Activated T-helper 1 cell treated with anti-CD3 and anti-CD28 coated beads, Interleukin-12 subunit alpha, Interleukin-12 subunit beta, Interleukin-2, Interleukin-4 antibody, amounts not matched to agents 30 ng/mL and 10 ng/mL and 1 ng/mL, durations not matched to agents 14 hours and 24 hours and 36 hours (primary cell): ENCODE data around the gene ZNHIT1. TPM values are rescaled to one million over a fixed set of nuclear protein-coding genes. Genes with fewer than 3 reads are reported as not detected.

Experiments
- DNase-seq: peaks from one replicate; pipeline ENCODE4 v3.0.0; 2021; ENCODE audit warnings: low spot score
- H3K27ac Mint-ChIP-seq: one replicate; pipeline ENCODE4 v1.8.0; 2021; ENCODE audit warnings: mild to moderate bottlenecking, mixed read lengths
- H3K27me3 Mint-ChIP-seq: one replicate; pipeline ENCODE4 v1.8.0; 2022; ENCODE audit warnings: mild to moderate bottlenecking, moderate library complexity, mixed read lengths; ENCODE audit not compliant: insufficient read depth
- H3K36me3 Mint-ChIP-seq: one replicate; pipeline ENCODE4 v1.8.0; 2021; ENCODE audit warnings: low read depth, mixed read lengths
- H3K4me1 Mint-ChIP-seq: one replicate; pipeline ENCODE4 v1.8.0; 2021; ENCODE audit warnings: low read depth, mixed read lengths
- H3K4me3 Mint-ChIP-seq: one replicate; pipeline ENCODE4 v1.8.0; 2021; ENCODE audit warnings: mild to moderate bottlenecking, moderate library complexity, mixed read lengths
- H3K9me3 Mint-ChIP-seq: one replicate; pipeline ENCODE4 v1.8.0; 2021; ENCODE audit warnings: mixed read lengths
- intact Hi-C: fragments of 100-400 bp; cut with micrococcal nuclease; formaldehyde crosslinking; loops from one replicate; pipeline ENCODE4 v1.15.1; 2024
- total RNA-seq: library from RNA; stranded (reverse); gene quantifications from 2 replicates; pipeline ENCODE4 v1.2.3, GENCODE V29; 2022

Gene ZNHIT1
- total RNA-seq, 1 donor from 2014 or later = 49.7 TPM

- Mint-ChIP-seq H3K27ac (no peak overlapping the region), H3K4me1 (no peaks in the 10 kb centered on the region), H3K27me3 (peaks cover 2% of the 10 kb centered on the region)
Observed at GRCh38 chr7:101265622-101266516, 47.9 kb downstream of the ZNHIT1 start.

DNA sequence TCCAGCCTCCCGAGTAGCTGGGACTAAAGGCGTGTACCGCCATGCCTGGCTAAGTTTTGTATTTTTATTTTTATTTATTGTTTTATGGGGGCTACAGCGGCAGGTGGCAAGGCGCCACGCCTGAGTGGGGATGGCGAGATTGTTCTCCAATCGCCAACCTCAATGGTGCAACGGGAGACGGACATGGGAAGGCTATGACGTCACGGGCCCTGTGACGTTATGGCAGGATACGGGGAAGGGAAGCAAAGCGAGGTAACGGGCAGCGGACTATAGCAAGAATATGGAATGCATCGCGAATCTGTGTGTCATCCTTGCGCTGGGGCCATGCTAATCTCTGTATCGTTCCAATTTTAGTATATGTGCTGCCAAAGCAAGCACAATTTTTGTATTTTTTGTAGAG lies 51.7 kb downstream of the ZNHIT1 start:
- DNase-seq = no peak
- Mint-ChIP-seq H3K9me3 (no peaks in the 10 kb centered on the region), H3K27me3 (no peaks in the 10 kb centered on the region), H3K27ac (no peak overlapping the region), H3K36me3 (no peaks in the 10 kb centered on the region), H3K4me3 (no peak overlapping the region), H3K4me1 (no peaks in the 10 kb centered on the region)
- intact Hi-C loops = loop anchor here (5.0 kb wide), 1 partner anchor 523 kb away; no protein-coding TSS in a partner anchor

More at GRCh38 chr7:101265622-101266516, 47.9 kb downstream of the ZNHIT1 start:
- intact Hi-C loops = no loop called here
- no peaks in the 10 kb centered on the region for H3K36me3 Mint-ChIP-seq
- no peak for DNase-seq
- H3K9me3 Mint-ChIP-seq = no peaks in the 10 kb centered on the region
- H3K4me3 Mint-ChIP-seq = no peak overlapping the region

GRCh38 chr7:101271021-101271420 lies 53.1 kb downstream of the ZNHIT1 start:
- DNase-seq = no peak
- Mint-ChIP-seq H3K27ac (no peak overlapping the region), H3K27me3 (no peaks in the 10 kb centered on the region), H3K4me1 (no peaks in the 10 kb centered on the region), H3K9me3 (no peaks in the 10 kb centered on the region), H3K36me3 (no peaks in the 10 kb centered on the region), H3K4me3 (no peak overlapping the region)
- intact Hi-C loops = loop anchor here (5.0 kb wide), 1 partner anchor 521 kb away; no protein-coding TSS in a partner anchor

- no peak overlapping the region for H3K4me3 Mint-ChIP-seq
- H3K4me1 Mint-ChIP-seq = no peaks in the 10 kb centered on the region
- H3K9me3 Mint-ChIP-seq = no peaks in the 10 kb centered on the region
- intact Hi-C loops = loop anchor here (5.0 kb wide), 1 partner anchor 519 kb away; no protein-coding TSS in a partner anchor
- DNase-seq = no peak
- no peaks in the 10 kb centered on the region for H3K36me3 Mint-ChIP-seq
- H3K27ac Mint-ChIP-seq = no peak overlapping the region
- H3K27me3 Mint-ChIP-seq = no peaks in the 10 kb centered on the region
Observed at GRCh38 chr7:101273206-101273605, 55.2 kb downstream of the ZNHIT1 start.

Other genes with a start within 250 kb of the ZNHIT1 start
- gene MUC12, start 248.6 kb upstream of the ZNHIT1 start, total RNA-seq = 0.44 and 0.81 TPM in 2 replicates
- 0.02 TPM in 1 of 2 replicates, not detected in the other for gene MUC17, start 198.1 kb upstream of the ZNHIT1 start, total RNA-seq
- 41.2 and 45.7 TPM in 2 replicates for gene TRIM56, start 132.7 kb upstream of the ZNHIT1 start, total RNA-seq
- 0.36 and 0.47 TPM in 2 replicates for gene SERPINE1, start 91.1 kb upstream of the ZNHIT1 start, total RNA-seq
- 45.7 and 53.3 TPM in 2 replicates for gene AP1S1, start 63.7 kb upstream of the ZNHIT1 start, total RNA-seq
- 0.10 and 0.21 TPM in 2 replicates for gene VGF, start 52.6 kb upstream of the ZNHIT1 start, total RNA-seq
- gene NAT16, start 37.9 kb upstream of the ZNHIT1 start, total RNA-seq = 0.08 TPM in 1 of 2 replicates, not detected in the other
- gene MOGAT3, start 17.1 kb upstream of the ZNHIT1 start, total RNA-seq = not detected in 2 replicates
- 65.2 and 68.9 TPM in 2 replicates for gene PLOD3, start 584 bp upstream of the ZNHIT1 start, total RNA-seq
- 19.0 and 19.5 TPM in 2 replicates for gene CLDN15, start 19.6 kb downstream of the ZNHIT1 start, total RNA-seq
- 138 and 143 TPM in 2 replicates for gene FIS1, start 26.9 kb downstream of the ZNHIT1 start, total RNA-seq
- 4.4 and 5.5 TPM in 2 replicates for gene IFT22, start 103.6 kb downstream of the ZNHIT1 start, total RNA-seq
- gene COL26A1, start 144.7 kb downstream of the ZNHIT1 start, total RNA-seq = not detected in 2 replicates